Kidney capillary endothelial cell (primary cell): ENCODE measurements around the gene LCE1D.

Experiments used
- DNase-seq: peaks from one replicate; pipeline ENCODE4 v3.0.0-alpha.2; 2018; ENCODE audit warnings: low spot score

The LCE1D gene, protein sequence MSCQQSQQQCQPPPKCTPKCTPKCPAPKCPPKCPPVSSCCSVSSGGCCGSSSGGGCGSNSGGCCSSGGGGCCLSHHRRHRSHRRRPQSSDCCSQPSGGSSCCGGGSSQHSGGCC

DNA sequence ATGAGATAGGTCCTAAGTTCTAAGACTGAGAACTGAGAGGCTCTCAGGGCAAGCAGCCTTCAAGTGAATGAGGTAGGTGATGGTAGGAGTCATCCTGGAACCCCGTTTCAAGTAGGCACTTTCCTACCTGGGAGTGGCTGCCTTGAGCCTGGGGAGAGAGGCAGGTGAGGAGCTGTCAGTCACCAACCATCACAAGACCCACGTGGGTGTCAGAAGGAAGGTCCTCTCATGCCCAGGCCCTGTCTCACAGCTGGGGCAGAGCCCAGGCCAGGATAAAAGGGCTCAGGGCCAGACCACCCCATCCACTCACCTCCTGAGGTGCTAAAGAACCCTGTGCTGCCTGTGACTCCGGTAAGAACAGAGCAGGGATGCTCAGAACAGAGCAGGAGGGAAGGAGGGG lies at the start of gene LCE1D:
Gene LCE1D, plus strand, starts transcription at position 301 of the 400 bp plus-strand sequence. CDS start 1,074 bp downstream, outside the sequence.
- no peak for DNase-seq

DNA sequence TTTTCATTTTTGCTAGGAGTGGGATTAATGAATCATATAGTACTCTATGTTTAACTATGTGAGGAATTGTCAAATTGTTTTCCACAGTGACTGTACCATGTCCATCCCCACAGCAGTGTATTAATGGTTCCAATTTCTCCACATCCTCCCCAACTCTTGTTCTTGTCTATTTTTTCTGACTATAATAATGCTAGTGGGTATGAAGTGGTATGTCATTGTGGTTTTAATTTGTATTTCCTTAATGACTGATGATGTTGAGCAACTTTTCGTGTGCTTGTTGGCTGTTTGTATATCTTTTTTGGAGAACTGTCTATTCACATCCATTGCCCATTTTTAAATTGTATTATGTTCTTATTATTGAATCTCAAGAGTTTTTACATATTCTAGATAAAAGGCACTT lies 48.7 kb upstream of the LCE1D start:
- no peak for DNase-seq

DNA sequence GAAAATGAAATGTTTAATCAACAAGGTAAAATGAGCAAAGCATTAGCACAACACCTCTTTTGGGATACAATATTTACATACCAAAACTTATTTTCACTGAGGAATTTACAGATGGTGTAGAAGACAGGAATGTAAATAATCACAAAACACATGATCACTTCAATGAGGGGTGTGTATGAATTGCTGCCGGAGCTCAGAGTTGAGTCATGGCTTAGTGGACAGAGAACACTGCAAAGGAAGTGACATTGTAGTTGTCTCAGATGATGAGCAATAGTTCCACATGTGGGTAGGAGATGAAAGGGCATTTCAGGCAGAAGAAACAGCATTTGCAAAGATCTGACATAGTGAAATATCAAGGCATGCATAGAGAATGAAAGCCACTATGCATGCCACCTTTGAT lies 44.3 kb upstream of the LCE1D start:
- peak; percentile 64 for DNase-seq

DNA sequence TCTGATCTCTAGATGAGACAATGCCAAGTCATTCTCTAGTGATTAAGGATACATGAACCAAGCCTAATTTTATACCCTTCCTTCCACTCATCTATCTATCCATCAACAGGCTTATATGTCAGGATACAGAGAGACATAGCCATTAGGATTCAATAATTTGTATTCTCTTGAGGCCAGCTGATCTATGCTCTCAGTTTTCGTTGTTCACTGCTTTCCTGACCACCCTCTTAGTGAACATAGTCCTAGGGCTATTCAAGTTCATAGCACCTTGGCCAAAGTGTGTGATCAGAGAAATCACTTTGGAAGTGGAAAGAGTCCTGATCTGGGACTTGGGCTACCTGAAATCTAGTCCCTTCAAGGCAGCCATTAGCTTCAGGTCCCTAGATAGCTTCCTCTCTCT lies 42.9 kb upstream of the LCE1D start:
- no peak for DNase-seq

DNA sequence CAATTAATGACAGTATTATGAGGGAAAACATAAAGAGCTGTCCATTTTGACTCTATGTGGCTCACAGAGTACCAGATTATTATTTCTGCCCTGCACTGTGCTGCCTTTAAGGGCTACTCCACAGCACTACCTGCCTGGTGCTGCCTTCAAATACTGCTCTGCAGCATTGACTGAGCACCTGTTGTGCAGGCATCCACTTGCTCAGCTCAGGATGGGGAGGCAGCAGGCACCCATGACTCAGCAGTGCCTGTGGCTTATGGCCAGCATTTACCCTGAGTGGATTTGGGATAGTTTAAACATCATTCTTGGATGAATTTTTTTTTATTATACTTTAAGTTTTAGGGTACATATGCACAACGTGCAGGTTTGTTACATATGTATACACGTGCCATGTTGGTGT lies 39.6 kb upstream of the LCE1D start:
- no peak for DNase-seq

DNA sequence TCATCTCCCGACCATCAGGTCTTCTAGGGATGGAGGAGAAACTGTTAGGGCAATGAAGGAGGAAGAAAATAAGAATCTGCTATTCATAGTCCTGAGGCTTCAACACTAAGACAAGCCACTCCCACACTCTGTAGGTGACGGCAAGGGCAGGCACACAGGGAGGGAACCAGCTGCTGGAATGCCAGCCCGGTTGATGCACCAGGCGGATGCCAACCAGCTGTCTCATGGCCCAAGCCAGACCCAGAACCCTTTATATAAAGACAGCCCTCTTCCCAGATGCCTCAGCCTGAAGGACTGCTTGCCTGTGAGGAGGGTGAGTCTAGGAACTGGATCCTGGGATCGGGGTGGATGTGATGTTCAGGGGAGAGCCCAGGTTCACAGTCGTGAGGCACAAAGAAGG lies 38.8 kb upstream of the LCE1D start, which contains the start of gene KPRP:
Gene KPRP, plus strand, starts transcription at position 279 of the 400 bp plus-strand sequence. CDS start 1,564 bp downstream, outside the sequence.
- DNase-seq: no peak

DNA sequence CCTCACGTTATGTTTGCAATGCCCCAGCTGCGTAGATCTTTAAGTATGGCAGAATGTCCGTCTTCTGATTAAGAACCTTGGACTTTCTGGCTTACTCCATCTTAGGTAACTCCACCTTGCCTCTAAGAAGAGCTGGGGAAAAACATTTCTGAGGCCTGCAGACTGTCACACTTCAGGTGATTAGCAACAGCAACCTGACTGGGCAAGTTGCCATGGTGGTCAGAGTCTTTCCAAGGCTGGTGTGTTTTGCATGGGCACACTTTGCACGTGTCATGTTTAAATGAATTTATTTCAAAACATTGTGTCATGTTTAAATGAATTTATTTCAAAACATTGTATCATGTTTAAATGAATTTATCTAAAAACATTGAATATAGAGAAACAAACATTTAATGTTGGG lies 37.9 kb upstream of the LCE1D start:
- no peak for DNase-seq

DNA sequence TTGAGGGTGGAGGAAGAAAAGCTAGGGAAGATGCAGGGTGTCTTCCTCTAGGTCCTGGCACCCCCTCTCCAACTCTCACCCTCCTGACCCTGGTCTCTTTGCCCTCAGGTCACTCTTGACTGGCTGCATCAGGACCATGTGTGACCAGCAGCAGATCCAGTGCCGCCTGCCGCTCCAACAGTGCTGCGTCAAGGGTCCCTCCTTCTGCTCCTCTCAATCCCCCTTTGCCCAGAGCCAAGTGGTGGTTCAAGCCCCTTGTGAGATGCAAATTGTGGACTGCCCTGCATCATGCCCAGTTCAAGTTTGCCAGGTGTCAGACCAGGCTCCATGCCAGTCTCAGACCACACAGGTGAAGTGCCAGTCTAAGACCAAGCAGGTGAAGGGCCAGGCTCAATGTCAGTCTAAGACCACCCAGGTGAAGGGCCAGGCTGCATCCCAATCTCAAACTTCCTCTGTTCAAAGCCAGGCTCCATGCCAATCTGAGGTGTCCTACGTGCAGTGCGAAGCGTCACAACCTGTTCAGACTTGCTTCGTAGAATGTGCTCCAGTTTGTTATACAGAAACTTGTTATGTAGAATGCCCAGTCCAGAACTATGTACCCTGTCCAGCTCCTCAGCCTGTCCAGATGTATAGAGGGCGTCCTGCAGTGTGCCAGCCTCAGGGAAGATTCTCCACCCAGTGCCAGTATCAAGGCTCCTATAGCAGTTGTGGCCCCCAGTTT lies 36.9 kb upstream of the LCE1D start:
- DNase-seq: no peak

DNA sequence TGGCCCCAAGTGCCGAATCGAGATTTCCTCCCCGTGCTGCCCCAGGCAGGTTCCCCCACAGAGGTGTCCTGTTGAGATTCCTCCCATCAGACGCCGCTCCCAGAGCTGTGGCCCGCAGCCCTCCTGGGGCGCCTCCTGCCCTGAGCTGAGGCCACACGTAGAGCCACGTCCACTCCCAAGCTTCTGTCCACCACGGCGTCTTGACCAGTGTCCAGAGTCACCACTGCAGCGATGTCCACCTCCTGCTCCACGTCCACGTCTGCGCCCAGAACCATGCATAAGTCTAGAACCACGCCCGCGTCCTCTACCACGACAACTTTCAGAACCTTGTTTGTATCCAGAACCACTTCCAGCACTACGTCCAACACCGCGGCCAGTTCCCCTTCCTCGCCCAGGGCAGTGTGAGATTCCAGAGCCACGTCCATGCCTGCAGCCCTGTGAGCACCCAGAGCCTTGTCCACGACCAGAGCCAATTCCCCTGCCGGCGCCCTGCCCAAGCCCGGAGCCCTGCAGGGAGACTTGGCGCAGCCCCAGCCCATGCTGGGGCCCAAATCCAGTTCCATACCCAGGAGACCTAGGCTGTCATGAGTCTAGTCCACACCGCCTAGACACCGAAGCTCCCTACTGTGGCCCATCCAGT lies 35.9 kb upstream of the LCE1D start:
- DNase-seq: no peak

DNA sequence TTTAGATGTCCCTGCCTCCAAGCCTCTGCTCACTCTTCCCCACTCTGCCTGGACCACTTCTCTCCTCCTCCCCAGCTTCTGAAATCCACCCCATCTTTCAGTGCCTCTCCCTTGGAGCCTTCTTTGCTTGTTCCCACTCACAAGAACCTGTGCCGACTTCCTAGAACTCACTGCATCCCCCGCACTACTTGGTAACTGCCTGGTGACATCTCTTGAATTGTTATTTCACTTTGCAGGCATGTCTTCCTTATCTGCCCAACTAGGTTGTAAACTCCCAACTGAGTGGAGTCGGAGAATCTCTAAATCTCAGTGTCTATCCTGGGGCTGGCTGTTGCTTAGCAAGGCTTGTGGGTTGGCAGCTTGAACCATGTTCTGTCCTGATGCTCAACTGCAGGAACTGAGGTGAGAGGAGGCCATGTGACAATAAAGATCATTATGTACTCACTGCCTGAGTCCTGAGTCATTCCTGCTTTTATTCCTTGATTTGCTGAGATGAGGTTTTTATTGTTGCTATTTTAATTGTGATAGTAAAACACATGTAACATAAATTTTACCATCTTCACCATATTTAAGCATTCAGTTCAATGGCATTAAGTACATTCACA lies 34.8 kb upstream of the LCE1D start:
- no peak for DNase-seq

DNA sequence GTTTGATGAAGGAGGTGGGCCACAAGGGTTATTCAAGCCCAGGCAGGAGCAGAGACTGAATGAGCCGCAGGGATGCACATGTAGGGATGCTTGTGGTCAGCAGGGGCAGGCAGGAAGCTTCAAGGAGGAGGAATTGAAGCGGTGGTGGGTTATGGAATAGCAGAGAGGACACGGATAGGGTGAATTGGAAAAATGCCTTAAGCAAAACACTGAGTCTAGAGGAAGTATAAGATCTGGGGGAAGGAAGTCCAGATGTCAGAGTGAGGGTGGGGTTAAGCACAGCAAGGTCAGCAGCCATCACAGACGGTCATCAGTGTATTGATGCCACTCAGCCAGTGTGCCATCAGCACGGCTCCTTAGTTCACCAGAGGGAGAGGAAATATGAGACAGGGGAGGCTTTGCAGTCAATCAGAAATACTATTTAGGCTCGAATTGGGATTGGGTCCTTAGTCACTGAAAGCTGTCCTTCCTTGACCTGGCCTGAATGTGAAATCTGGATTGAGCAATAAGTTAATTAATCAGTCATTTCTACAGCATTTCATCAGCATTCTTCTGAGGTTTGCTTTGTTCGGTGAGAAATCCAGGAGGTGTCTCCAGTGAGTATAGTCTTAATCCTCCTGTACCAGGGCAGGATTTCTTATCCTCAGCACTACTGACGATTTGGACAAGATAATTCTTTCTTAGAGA lies 27.5 kb upstream of the LCE1D start:
- no peak for DNase-seq

DNA sequence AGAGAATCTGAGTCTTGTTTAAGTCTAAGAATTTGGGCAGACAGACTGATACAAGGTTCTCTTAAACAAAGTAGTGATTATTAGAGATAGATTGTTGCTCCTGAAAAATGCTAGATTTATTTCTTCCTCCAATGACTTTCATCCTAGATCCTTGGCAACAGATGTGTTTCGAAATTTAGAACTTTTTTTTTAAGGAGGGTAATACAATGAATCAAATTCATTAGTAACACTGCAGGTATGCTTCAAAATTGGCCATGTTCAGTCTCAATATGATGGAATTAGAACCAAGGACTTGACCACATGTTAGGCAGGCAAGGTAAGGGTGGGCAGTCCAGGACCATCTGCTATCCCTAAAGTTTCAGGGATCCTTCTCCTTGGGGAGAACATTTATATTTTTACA lies 26.1 kb upstream of the LCE1D start:
- DNase-seq: no peak

DNA sequence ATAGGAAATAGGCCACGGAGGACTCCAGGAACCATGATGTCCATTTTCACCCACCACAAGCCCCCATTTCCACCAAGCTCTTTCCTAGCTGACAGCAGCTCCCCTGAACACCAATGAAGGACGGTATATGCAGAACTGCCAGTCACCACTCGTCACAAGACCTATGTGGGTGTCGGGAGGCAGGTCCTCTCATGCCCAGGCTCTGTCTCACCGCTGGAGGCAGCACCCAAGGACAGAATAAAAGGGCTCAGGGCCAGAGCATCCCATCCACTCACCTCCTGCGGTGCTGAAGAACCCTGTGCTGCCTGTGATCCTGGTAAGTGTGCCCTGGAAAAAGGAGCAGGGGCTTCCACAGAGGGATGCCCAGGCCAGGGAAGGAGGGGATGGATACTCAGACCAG lies 21.6 kb upstream of the LCE1D start, which contains the start of gene LCE1F:
Gene LCE1F, plus strand, starts transcription at position 266 of the 400 bp plus-strand sequence. CDS start 1,232 bp downstream, outside the sequence.
- no peak for DNase-seq

DNA sequence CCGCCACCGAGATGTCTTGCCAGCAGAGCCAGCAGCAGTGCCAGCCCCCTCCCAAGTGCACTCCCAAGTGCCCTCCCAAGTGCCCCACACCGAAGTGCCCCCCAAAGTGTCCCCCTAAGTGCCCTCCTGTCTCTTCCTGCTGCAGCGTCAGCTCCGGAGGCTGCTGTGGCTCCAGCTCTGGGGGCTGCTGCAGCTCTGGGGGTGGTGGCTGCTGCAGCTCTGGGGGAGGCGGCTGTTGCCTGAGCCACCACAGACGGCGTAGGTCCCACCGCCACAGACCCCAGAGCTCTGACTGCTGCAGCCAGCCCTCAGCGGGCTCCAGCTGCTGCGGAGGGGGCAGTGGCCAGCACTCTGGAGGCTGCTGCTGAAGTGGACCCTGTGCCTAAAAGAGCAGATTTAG lies 20.2 kb upstream of the LCE1D start:
- DNase-seq: no peak

DNA sequence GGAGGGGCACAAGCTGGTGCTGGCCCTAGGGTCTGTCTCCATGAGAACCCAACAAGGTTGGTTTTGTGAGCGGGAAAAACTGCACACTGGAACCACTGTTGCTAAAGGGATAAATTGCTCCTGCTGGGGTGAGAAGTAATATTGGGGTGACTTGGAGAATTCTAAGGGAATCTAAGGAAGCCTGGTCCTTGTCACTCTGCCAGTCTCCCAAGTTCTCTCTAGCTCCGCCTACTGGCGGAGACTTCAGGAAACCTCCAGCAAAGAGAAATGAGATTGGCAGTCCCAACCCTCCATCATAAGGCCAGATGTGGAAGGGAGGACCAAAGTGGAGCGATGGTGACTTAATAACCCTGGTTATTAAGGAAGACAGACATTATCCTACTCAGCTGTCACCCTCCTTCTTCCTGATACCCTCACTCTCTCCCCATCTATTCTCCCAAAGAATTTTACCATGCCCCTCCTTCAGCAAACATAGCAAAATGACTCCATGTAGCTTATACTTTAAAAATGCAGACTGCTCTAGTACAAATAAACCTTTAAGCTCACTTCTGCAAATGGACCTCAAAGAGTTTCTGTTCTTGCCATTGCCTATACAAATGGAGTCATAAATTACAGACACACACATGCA lies 18.9 kb upstream of the LCE1D start:
- DNase-seq: no peak

DNA sequence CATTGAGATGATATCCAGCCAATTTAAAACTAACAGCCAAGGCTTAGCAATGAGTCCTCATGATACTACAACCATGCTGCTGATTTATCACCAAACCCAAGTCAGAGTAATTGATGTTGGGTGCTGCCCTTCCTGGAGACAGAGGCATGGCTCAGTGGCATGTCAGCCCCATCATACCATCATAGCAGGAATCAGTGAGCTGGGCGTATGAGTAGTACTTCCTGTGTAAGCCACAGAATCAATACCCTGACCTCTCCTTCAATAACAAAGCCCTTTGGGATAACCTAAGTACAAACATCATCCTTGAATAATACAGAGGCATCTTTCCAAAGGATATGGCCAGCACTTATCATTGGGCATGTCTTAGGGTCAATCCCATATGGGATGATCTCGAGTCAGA lies 13.4 kb upstream of the LCE1D start:
- DNase-seq: peak; percentile 8

DNA sequence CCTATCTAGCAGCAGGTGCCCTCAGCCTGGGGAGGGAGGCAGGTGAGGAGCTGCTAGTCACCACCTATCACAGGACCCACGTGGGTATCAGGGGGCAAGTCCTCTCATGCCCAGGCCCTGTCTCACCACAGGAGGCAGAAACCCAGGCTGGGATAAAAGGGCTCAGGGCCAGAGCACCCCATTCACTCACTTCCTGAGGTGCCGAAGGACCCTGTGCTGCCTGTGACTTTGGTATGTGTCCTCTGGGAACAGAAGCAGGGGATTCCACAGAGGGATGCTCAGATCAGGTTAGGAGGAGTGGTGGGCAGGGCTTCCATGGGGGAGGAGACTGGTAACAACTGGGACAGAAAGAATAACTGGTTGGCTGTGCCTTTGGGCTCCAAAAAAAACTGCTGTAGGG lies 10.4 kb upstream of the LCE1D start, which contains the start of gene LCE1E:
Gene LCE1E, plus strand, starts transcription at position 181 of the 400 bp plus-strand sequence. CDS start 1,043 bp downstream, outside the sequence.
- DNase-seq: no peak

DNA sequence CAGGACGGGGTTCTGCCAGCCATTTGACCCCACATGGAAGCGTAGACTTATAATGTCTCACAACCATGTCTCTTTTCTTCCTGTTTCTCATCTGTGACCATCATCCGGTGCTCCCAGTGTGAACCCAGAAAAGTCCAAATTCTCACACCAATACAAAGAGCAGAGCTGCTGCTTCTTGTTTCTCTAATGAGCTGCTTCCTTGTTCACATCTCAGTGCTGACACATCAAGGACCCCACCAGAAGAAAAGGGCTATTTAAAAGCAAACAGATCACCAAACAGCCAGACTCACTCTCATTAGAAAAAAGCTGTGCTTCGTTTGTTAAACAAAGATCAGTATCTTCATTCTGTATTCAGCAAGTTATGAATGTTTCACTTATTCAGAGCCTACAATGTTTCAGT lies 835 bp upstream of the LCE1D start:
- DNase-seq: no peak

DNA sequence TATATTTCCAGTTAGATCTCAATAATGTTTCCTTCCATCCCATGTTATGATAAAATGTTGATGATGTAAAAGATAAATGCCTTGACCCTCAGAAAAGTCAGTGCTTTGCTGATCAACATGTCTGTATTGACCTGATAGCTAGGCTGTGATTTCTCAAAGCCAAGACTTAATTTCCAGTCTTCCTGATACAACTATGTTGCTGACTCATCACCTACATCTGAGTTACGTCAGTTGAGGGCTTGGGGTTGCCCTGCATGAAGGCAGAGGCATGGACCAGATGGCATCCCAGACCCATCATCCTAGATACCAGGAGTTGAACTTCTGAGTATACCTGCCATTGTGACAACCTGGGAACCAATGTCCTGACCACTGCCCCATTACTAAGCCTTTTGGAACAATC lies 4.8 kb downstream of the LCE1D start:
- no peak for DNase-seq

DNA sequence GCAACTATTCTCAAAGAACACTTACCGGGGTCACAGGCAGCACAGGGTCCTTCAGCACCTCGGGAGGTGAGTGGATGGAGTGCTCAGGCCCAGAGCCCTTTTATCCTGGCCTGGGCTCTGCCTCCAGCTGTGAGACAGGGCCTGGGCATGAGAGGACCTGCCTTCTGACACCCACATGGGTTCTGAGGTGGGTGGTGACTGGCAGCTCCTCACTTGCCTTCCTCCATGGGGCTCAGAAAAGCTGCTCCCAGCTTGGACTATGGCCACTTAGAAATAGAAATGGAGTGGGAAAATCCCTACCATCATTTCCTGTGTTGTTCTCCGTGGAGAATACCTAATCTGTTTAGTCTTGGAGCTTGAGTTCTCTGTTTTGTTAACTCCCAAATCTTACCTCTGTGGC lies 10.1 kb downstream of the LCE1D start, which contains the start of gene LCE1C:
Gene LCE1C, minus strand, starts transcription at position 76 of the 400 bp plus-strand sequence. CDS start 1,173 bp downstream, outside the sequence.
- no peak for DNase-seq

DNA sequence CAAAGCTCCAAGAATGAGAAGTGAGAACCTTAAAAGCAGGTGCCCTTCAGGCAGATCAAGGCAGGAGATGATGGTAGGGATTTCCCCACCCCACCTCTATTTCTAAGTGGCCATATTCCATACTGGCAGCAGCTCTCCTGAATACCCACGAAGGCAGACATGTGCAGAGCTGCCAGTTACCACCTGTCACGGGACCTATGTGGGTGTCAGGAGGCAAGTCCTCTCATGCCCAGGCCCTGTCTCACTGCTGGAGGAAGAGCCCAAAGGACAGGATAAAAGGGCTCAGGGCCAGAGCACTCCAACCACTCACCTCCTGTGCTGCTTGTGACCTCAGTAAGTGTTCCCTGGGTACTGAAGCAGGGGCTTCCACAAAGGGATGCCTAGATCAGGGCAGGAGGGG lies 14.5 kb downstream of the LCE1D start:
- DNase-seq: no peak

DNA sequence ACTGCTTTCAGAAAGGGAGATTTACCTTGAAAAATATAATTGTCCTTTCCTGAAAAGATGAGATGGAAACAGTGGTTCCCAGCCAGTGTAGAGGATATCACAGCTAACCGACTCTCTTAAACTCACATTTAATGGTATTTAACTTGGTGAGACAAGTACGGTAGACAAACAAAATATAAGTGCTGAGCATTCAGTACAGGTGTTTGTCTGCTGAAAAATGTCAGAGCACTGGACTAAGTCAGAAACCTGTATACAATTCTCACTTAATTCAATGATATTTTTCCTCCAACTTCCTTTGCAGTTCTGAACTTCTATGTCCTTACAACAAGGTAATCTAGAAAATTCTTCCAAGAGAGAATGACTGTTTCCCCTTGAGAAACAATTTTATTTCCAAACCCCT lies 15.2 kb downstream of the LCE1D start, which contains the start of gene LCE1B:
Gene LCE1B, plus strand, starts transcription at position 301 of the 400 bp plus-strand sequence. CDS start 476 bp downstream, outside the sequence.
- DNase-seq: no peak
